Measurements from ENCODE around the gene P2RX6. TPM values are rescaled to one million over a fixed set of nuclear protein-coding genes. Genes with fewer than 3 reads are reported as not detected.

Gene P2RX6
- polyA plus RNA-seq, 1 experiment: 2.0 TPM

Small RNAs within 50 kb of the gene (small RNA-seq; reads per million reads assigned to genes)
- gene MIR649 (ENCODE audit: insufficient read length, low read depth, low replicate concordance): not detected

Other genes starting within 250 kb of the P2RX6 start
- gene SERPIND1, start 241.1 kb upstream of the P2RX6 start, polyA plus RNA-seq (2011; rRNA removed): not detected in 2 replicates
- 23.7 and 34.2 TPM in 2 replicates for gene PI4KA, start 156.4 kb upstream of the P2RX6 start, polyA plus RNA-seq (2011; rRNA removed)
- 34.6 and 41.9 TPM in 2 replicates for gene SNAP29, start 156.2 kb upstream of the P2RX6 start, polyA plus RNA-seq (2011; rRNA removed)
- gene CRKL, start 97.8 kb upstream of the P2RX6 start, polyA plus RNA-seq (2011; rRNA removed): 14.7 and 21.4 TPM in 2 replicates
- gene AIFM3, start 47.9 kb upstream of the P2RX6 start, polyA plus RNA-seq (2011; rRNA removed): 0.25 and 0.28 TPM in 2 replicates
- 30.1 and 45.9 TPM in 2 replicates for gene LZTR1, start 32.9 kb upstream of the P2RX6 start, polyA plus RNA-seq (2011; rRNA removed)
- gene THAP7, start 13.0 kb upstream of the P2RX6 start, polyA plus RNA-seq (2011; rRNA removed): 17.9 and 24.4 TPM in 2 replicates
- 0.27 and 0.29 TPM in 2 replicates for gene SLC7A4, start 17.4 kb downstream of the P2RX6 start, polyA plus RNA-seq (2011; rRNA removed)
- gene LRRC74B, start 30.8 kb downstream of the P2RX6 start, polyA plus RNA-seq (2011; rRNA removed): not detected in 2 replicates